Activated CD4-positive, alpha-beta T cell treated with anti-CD3 and anti-CD28 coated beads for 48 hours (primary cell): ENCODE results near the gene PTPRG.

Experiments
- DNase-seq: peaks from one replicate; pipeline ENCODE4 v3.0.0-alpha.2; 2020

The PTPRG gene

DNA sequence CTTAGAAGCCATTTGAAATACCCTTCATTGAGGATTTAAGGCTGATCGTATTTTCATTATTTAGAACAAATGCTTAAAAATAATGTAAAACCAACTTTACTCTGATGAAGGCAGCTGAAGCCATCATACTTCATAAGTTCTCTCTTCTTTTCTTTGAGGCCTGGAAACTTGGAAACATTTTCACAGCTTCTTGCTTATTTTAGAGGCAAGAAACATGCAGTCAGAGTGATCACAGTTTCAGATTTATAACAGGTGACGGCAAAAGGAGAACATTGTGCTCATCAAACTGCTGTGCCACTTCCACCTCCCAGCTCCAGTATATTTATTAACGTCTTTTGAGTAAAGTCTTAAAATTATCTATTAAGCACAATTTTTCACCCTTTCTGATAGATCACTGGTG is 376.1 kb downstream of the PTPRG start:
- DNase-seq = no peak

DNA sequence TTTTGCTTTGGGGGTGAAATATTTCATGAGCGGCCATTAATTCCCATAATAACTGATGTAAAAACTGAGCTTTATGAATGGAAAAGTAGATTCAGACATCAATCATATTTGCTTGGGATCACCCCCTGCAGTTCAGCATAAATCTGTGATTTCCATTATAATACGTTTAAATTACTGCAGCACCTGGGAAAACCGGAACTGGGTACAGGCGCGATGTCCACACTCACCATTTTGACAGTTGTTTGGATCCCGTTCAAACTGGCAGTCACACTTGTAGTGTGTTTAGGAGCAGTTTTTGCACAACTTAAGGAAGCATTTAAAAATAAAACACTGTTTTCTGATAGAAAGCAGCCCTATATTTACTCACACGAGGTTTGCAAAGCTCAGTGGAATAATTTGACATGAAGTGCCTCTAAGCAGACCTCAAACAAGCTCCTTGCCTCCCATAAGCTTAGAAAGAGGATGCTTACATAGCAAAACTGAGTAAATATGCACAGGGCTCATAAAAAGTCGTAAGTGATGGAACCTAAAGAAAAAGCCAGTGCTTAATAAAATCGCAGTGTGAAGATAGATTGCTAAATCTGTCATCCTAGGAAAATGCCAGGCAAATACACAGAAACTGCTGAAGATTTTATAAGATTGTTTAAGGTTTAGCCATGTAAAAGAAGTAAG is 377.6 kb downstream of the PTPRG start:
- DNase-seq = no peak

GRCh38 chr3:61940236-61940635 is 378.9 kb downstream of the PTPRG start:
- DNase-seq = no peak

DNA sequence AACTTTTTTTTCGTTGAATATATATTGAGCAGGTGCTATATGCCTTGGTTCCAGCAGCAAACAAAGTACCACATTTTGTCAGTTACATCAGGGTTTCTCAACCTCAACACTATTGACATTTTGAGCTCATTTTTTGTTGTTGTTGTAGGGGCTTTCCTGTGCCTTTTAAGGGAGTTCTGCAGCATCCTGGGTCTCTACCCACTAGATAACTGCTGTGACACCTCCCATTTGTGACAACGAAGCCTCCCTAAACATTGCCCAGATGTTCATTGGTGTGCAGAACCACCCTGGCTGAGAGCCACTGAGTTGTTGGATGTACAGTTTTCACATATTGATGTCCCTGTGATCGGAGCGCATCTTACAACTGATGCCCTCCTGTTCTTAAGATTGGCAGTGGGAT is 382.6 kb downstream of the PTPRG start:
- no peak for DNase-seq

GRCh38 chr3:61944726-61945125 is 383.4 kb downstream of the PTPRG start:
- no peak for DNase-seq

- DNase-seq = no peak
Observed at GRCh38 chr3:61945657-61946056, 384.3 kb downstream of the PTPRG start.

- DNase-seq = no peak
Observed at GRCh38 chr3:61946570-61947324, 385.4 kb downstream of the PTPRG start.

GRCh38 chr3:61947456-61947855 is 386.1 kb downstream of the PTPRG start:
- no peak for DNase-seq

DNA sequence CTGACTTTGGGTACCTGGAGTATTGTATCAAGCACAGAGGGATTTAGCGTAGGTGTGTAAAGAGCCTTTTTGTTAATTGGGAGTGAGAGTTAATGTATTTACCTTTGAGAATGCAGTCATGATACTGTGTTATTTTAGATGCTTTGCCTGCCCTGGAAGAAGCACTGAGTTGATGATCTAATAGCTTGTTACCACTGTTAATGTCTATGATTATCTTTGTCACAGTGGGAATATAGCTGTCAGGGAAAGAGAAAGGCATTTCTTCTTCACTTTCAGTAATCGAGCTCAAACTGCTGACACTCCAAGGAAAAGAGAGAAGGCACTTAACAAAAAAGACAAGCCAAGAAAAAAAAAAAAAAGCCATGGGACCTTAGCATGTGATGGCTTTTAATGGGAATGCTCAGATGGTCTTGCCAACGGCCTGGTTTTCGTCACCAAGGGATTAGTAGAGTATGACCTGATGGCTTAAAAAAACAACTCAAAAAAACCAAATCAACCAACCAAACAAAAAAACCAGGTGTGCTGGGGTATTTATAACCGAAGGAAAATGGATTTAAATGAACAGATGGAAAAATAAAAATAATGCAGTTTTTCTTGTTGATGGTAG is 387.4 kb downstream of the PTPRG start:
- no peak for DNase-seq

DNA sequence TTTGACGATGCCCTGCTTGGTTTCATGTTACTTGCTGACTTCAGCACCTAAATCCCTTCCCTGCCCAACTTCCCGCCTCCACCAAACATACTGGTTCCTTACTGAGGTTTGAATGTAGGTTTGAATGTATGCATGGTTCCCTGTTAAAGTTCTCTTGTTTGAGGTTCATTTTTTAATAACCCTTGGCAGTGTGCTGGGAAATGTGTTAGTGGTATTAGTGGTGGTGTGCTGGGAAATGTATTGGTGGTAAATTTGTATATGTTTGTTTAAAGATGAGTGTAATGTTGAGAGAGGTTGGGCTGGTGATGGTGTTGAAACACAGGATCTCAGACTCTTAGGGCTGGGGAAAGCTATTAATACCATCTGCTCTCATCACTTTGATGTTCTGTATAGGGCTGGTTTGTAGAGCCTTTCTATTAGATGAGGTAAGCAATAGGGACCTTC is 392.7 kb downstream of the PTPRG start:
- no peak for DNase-seq

DNA sequence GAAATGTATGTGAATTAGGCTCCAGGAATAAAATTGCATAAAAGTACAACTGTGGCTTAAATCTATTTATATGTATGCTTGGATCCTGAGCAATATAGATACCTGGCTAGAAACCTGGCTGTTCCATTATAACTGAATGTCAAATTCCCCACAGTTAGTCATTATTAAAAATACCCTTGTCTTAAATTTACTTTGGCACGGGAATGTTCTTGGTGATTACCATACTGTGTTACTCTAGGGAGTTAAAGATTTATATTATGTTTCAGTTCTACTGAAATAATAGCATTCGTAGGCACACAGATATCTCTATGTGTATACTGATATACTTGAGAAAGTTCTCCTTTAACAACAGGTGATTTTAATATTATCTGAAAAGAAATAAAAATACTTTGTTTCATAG is 394.1 kb downstream of the PTPRG start:
- no peak for DNase-seq

GRCh38 chr3:61956236-61956635 is 394.9 kb downstream of the PTPRG start:
- no peak for DNase-seq

- DNase-seq = no peak
Observed at GRCh38 chr3:61957259-61957658, 395.9 kb downstream of the PTPRG start.

GRCh38 chr3:61960976-61961375 is 399.6 kb downstream of the PTPRG start:
- DNase-seq = no peak

- DNase-seq = no peak
Observed at GRCh38 chr3:61961900-61962299, 400.5 kb downstream of the PTPRG start.

DNA sequence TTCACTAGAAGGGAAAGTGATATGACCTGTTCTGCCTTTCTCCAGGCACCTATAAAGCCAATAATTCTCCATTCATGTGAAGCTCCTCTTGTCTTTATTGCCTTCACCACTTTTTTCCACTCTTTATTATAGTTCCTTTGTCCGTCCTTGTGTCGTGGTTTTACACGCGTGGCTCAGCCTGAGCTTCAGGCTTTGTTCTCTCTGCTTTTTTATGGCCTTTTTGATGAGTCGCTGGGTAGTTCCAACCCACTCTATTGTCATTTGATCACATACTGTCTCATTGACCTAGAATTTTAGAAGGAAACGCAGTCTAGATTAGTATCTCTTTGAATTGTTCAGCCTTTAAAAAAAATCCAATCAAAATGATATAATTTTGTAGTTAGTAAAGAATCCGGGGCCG is 403.2 kb downstream of the PTPRG start:
- no peak for DNase-seq

DNA sequence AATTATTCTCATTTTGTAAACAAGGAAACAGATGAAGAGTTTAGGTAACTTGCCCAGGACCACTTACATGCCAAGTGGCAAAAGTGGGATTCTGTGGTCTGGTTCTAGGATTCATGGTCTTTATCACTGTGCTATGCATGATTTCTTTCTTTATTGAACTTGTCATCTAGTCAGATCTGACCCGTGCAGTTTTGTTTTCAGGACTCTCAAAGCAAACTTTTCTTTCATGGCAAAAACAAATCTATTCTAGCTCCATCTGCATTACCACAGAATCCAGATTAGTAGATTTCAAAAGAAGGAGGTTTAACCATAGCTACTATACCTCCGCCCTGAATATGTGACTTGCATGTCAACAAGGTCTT is 404.4 kb downstream of the PTPRG start:
- no peak for DNase-seq

GRCh38 chr3:61966200-61966599 is 404.8 kb downstream of the PTPRG start:
- no peak for DNase-seq

DNA sequence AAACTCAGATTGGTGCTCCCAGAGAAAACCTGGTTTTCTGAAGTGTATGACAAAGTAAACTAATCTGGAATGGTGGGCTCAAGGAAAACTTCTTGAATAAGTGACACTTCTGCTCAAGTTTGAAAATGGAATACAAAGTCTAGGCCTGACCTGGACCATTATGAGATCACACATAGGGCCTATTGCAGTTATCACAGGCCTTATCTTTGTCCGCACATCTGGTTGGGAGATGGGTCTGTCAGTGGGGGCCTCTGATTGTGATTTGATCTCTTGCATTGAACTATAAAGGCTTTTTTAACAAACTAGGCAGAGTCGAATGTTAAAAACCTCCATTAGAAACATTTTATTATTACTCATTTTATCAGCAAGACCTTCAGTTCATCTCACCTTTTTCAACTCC is 405.6 kb downstream of the PTPRG start:
- DNase-seq = no peak

GRCh38 chr3:61967937-61968336 is 406.6 kb downstream of the PTPRG start:
- no peak for DNase-seq

DNA sequence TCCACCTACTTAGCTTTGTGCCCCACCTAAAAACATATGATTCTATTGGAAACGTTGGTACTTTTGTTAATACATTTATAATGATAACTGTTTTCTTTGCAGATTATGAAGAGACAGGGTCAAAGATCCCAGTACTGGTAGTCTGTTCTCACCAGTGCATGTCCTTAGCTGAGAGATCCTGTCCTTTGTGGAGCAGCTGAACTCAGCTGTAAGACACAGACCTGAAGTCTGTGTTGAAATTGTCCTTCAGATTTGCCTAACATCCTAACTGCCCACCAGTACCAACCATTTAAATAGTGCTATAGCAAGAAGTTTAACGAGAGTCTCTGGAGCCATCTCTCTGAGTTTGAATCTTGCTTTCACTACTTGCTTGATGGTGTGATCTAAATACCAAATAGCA is 413.3 kb downstream of the PTPRG start:
- no peak for DNase-seq

DNA sequence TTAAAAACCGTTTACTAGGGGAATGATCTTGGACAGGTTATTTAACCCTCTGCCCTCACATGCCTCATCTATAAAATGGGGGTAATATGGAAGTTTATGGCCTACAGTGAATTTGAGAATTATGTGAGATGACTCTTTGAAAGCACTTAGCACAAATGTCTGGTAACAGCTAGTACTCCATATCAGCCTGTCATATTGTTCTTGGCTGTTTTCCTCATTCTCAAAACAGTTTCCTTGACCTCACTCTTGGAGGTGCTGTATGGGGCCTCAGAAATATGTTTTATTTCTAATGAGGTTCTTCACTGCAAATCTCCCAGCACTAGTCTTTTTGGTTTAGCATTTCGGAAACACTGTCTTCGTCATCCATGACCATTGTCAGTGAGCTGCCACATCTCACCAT is 413.8 kb downstream of the PTPRG start:
- no peak for DNase-seq

DNA sequence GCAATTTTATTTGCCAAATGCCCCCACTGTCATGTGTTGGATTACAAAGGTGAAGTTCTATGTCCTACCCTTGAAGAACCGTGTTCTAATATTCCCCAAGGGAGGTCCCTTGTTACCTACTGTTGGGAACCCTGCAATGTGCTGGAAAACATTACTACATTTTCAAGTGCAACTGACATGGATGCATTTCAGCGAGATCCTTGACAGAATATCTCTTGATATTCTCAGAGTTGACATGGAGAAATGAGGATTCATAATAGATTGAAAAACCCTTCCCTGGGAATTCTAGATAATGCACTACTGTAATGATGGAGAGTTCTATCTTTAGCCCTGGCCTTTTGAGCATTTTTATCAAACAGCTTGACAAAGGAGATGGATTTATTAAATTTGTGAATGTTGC is 414.6 kb downstream of the PTPRG start:
- DNase-seq = no peak
